Endothelial cell (in vitro differentiated cells): ENCODE data around the gene ACSL3. TPM values are rescaled to one million over a fixed set of nuclear protein-coding genes. Genes with fewer than 3 reads are reported as not detected.

Experiments used
- DNase-seq: peaks from one replicate; pipeline ENCODE4 v3.0.0; 2021; ENCODE audit warnings: low spot score
- H3K27ac Mint-ChIP-seq: one replicate; pipeline ENCODE4 v1.8.0; 2021; ENCODE audit warnings: mixed read lengths, inconsistent platforms; ENCODE audit not compliant: unreplicated experiment
- H3K27me3 Mint-ChIP-seq: one replicate; pipeline ENCODE4 v1.8.0; 2021; ENCODE audit warnings: mild to moderate bottlenecking, moderate library complexity, mixed read lengths, inconsistent platforms; ENCODE audit not compliant: unreplicated experiment
- H3K36me3 Mint-ChIP-seq: one replicate; pipeline ENCODE4 v1.8.0; 2021; ENCODE audit warnings: mild to moderate bottlenecking, low read depth, mixed read lengths, inconsistent platforms; ENCODE audit not compliant: unreplicated experiment
- H3K4me1 Mint-ChIP-seq: one replicate; pipeline ENCODE4 v1.8.0; 2021; ENCODE audit warnings: mild to moderate bottlenecking, mixed read lengths, inconsistent platforms; ENCODE audit not compliant: unreplicated experiment
- H3K4me3 Mint-ChIP-seq: one replicate; pipeline ENCODE4 v1.8.0; 2021; ENCODE audit warnings: mild to moderate bottlenecking, mixed read lengths, inconsistent platforms; ENCODE audit not compliant: unreplicated experiment
- H3K9me3 Mint-ChIP-seq: one replicate; pipeline ENCODE4 v1.8.0; 2021; ENCODE audit warnings: mixed read lengths, inconsistent platforms; ENCODE audit not compliant: unreplicated experiment
- CTCF ChIP-seq: fragments of 200-600 bp; sonication (generic); IDR thresholded peaks from one replicate; pipeline ENCODE4 v1.5.0; 2021; ENCODE audit warnings: antibody characterized with exemption; ENCODE audit not compliant: unreplicated experiment
- total RNA-seq: library from RNA; stranded (reverse); fragmentation: NEBNext Ultra II Directional; extraction: Animal tissue kit (Norgen Biotek cat#: 25700); gene quantifications from one replicate; pipeline ENCODE4 v1.2.1, GENCODE V29; 2021; ENCODE audit not compliant: unreplicated experiment

Gene ACSL3
- total RNA-seq, 1 donor from 2014 or later: 163 TPM

- peak overlapping the region; percentile 2 for H3K27ac Mint-ChIP-seq
- H3K27me3 Mint-ChIP-seq: peaks cover 4% of the 10 kb centered on the region
- H3K36me3 Mint-ChIP-seq: peaks cover 24% of the 10 kb centered on the region
- H3K4me3 Mint-ChIP-seq: no peak overlapping the region
- TF ChIP-seq CTCF: no peak
- H3K9me3 Mint-ChIP-seq: no peaks in the 10 kb centered on the region
- DNase-seq: no peak
- peaks cover 35% of the 10 kb centered on the region for H3K4me1 Mint-ChIP-seq
Measured at GRCh38 chr2:222907048-222907447, 46.2 kb downstream of the ACSL3 start.

- H3K4me3 Mint-ChIP-seq: peak overlapping the region; percentile 17
- no peak for DNase-seq
- TF ChIP-seq CTCF: no peak
Measured at GRCh38 chr2:222907790-222908441, 47.1 kb downstream of the ACSL3 start.

DNA sequence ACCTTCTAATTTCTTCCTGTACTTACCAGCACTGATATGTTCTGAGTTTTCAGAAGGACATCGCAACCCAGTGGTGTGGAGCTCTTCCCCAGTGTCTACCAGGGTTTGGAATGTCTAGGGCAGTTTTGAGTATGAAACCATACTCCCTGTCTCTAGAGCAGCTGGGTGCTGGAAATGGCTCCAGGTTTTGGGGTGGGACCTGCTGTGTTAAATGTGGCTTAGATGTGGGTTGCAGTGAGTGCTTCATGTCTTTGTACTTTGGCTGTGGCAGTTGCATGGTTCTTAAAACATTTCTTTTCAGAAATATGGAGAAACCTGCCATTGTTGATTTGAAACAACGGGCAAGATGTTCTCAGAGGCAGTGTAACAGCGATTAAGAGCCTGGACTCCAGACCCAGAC is 48.5 kb downstream of the ACSL3 start:
- H3K4me3 Mint-ChIP-seq: no peak overlapping the region
- peaks cover 34% of the 10 kb centered on the region for H3K4me1 Mint-ChIP-seq
- TF ChIP-seq CTCF: no peak
- DNase-seq: no peak
- peaks cover 4% of the 10 kb centered on the region for H3K27me3 Mint-ChIP-seq
- H3K27ac Mint-ChIP-seq: no peak overlapping the region
- H3K36me3 Mint-ChIP-seq: peaks cover 25% of the 10 kb centered on the region
- H3K9me3 Mint-ChIP-seq: no peaks in the 10 kb centered on the region

More at GRCh38 chr2:222907790-222908441, 47.1 kb downstream of the ACSL3 start:
- Mint-ChIP-seq H3K36me3 (peaks cover 21% of the 10 kb centered on the region), H3K9me3 (no peaks in the 10 kb centered on the region), H3K27me3 (peaks cover 4% of the 10 kb centered on the region), H3K4me1 (peaks cover 35% of the 10 kb centered on the region), H3K27ac (peak overlapping the region; percentile 25)

DNA sequence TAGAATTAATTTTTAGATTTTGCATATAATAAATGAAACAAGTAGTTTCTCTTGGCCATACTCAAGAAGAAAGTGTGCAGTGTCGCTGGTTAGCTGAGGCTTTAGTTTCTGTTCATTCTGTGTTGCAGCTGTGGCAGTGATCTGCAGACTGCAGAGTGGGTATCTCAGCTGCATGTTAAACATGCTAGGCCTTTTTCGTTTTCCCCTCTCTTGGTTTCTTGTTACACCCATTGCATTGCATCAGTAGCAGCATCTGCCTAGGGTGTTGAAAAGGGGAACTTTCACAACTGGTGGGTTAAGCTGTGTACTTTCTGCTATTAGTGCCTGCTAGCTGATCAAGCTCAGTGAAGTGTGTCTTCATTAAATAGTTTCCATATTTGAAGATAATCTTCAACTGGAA is 51.3 kb downstream of the ACSL3 start:
- Mint-ChIP-seq H3K36me3 (peaks cover 15% of the 10 kb centered on the region), H3K9me3 (no peaks in the 10 kb centered on the region), H3K4me1 (peaks cover 13% of the 10 kb centered on the region), H3K4me3 (no peak overlapping the region), H3K27ac (no peak overlapping the region), H3K27me3 (peaks cover 4% of the 10 kb centered on the region)
- no peak for TF ChIP-seq CTCF
- DNase-seq: no peak

- peaks cover 6% of the 10 kb centered on the region for H3K4me1 Mint-ChIP-seq
- H3K27me3 Mint-ChIP-seq: peaks cover 2% of the 10 kb centered on the region
- peaks cover 11% of the 10 kb centered on the region for H3K36me3 Mint-ChIP-seq
- DNase-seq: no peak
- no peak overlapping the region for H3K27ac Mint-ChIP-seq
- H3K4me3 Mint-ChIP-seq: no peak overlapping the region
- no peaks in the 10 kb centered on the region for H3K9me3 Mint-ChIP-seq
- no peak for TF ChIP-seq CTCF
Measured at GRCh38 chr2:222912776-222913175, 51.9 kb downstream of the ACSL3 start.
